COLO829 (cell line): ENCODE results near the gene GABRD.
"Not testable (repeated sequence)": the region's sequence is repeated elsewhere in the genome, so short reads cannot be mapped to it uniquely, and the experiment has no call there.

Experiments
- DNase-seq: peaks from one replicate; pipeline ENCODE4 v3.0.0; 2012; ENCODE audit warnings: low spot score

GABRD gene

GRCh38 chr1:2019172-2019543 is at the start of gene GABRD:
Gene GABRD, plus strand, starts transcription at chr1:2019345. Its CDS starts 79 bp downstream, at chr1:2019424.
- peak; percentile 12 for DNase-seq

GRCh38 chr1:1969505-1969900 is 49.6 kb upstream of the GABRD start:
- DNase-seq, result no peak

GRCh38 chr1:1969953-1970716 is 49.0 kb upstream of the GABRD start:
- no peak for DNase-seq

GRCh38 chr1:1971017-1971416 is 48.1 kb upstream of the GABRD start:
- no peak for DNase-seq

- no peak for DNase-seq
Observed at GRCh38 chr1:1971688-1972087, 47.5 kb upstream of the GABRD start.

- no peak for DNase-seq
Observed at GRCh38 chr1:1972976-1973715, 46.0 kb upstream of the GABRD start.

- no peak for DNase-seq
Observed at GRCh38 chr1:1973716-1974642, 45.2 kb upstream of the GABRD start.

GRCh38 chr1:1974834-1975233 is 44.3 kb upstream of the GABRD start:
- DNase-seq, result no peak

- no peak for DNase-seq
Observed at GRCh38 chr1:1975535-1975934, 43.6 kb upstream of the GABRD start.

GRCh38 chr1:1976031-1976430 is 43.1 kb upstream of the GABRD start:
- DNase-seq, result no peak

GRCh38 chr1:1978108-1978507 is 41.0 kb upstream of the GABRD start:
- DNase-seq, result no peak

GRCh38 chr1:1978690-1979481 is 40.3 kb upstream of the GABRD start:
- DNase-seq, result not testable (repeated sequence)

GRCh38 chr1:1979482-1980165 is 39.5 kb upstream of the GABRD start:
- DNase-seq, result no peak

GRCh38 chr1:1980467-1981141 is 38.5 kb upstream of the GABRD start:
- no peak for DNase-seq

- DNase-seq, result no peak
Observed at GRCh38 chr1:1981142-1981500, 38.0 kb upstream of the GABRD start.

- not testable (repeated sequence) for DNase-seq
Observed at GRCh38 chr1:1981631-1982327, 37.4 kb upstream of the GABRD start.

GRCh38 chr1:1982379-1983232 is 36.5 kb upstream of the GABRD start:
- no peak for DNase-seq

- no peak for DNase-seq
Observed at GRCh38 chr1:1984560-1985070, 34.5 kb upstream of the GABRD start.
